Activated CD4-positive, CD25-positive, alpha-beta regulatory T cell (primary cell): ENCODE measurements around the gene MATN4.
"Not testable (repeated sequence)": the region's sequence is repeated elsewhere in the genome, so short reads cannot be mapped to it uniquely, and the experiment has no call there.

Experiments used
- DNase-seq, 4 experiments: peaks; one replicate each; lab custom pipeline; 2025; lab: John Stamatoyannopoulos, UW

Gene MATN4

GRCh38 chr20:45308117-45308778 is at the start of gene MATN4:
TSS of gene MATN4 (minus strand) at chr20:45308299. CDS start at chr20:45305582, 2,717 bp downstream.
- no peak for DNase-seq

- DNase-seq = no peak
Measured at GRCh38 chr20:45355209-45356084, 47.3 kb upstream of the MATN4 start.

GRCh38 chr20:45354423-45355208 is 46.5 kb upstream of the MATN4 start:
- DNase-seq = no peak

- no peak for DNase-seq
Measured at GRCh38 chr20:45353746-45354145, 45.6 kb upstream of the MATN4 start.

- DNase-seq = no peak
Measured at GRCh38 chr20:45352729-45353128, 44.6 kb upstream of the MATN4 start.

GRCh38 chr20:45350795-45351194 is 42.7 kb upstream of the MATN4 start:
- not testable (repeated sequence) for DNase-seq

GRCh38 chr20:45350217-45350616 is 42.1 kb upstream of the MATN4 start:
- no peak for DNase-seq

GRCh38 chr20:45347936-45348778 is 40.1 kb upstream of the MATN4 start, which contains the start of gene SDC4:
TSS of gene SDC4 (minus strand) at chr20:45348424. CDS start at chr20:45348384, 40 bp downstream.
- DNase-seq = peak; percentile 12 to 45 (median 28)

GRCh38 chr20:45347297-45347935 is 39.3 kb upstream of the MATN4 start:
- no peak for DNase-seq

GRCh38 chr20:45346851-45347250 is 38.8 kb upstream of the MATN4 start:
- no peak for DNase-seq

GRCh38 chr20:45346291-45346718 is 38.2 kb upstream of the MATN4 start:
- no peak for DNase-seq

GRCh38 chr20:45345104-45345936 is 37.2 kb upstream of the MATN4 start:
- DNase-seq = no peak

- no peak for DNase-seq
Measured at GRCh38 chr20:45344168-45344860, 36.2 kb upstream of the MATN4 start.

GRCh38 chr20:45343532-45344167 is 35.6 kb upstream of the MATN4 start:
- DNase-seq = no peak

GRCh38 chr20:45342855-45343531 is 34.9 kb upstream of the MATN4 start:
- DNase-seq = no peak

- DNase-seq = no peak
Measured at GRCh38 chr20:45341939-45342854, 34.1 kb upstream of the MATN4 start.

- no peak for DNase-seq
Measured at GRCh38 chr20:45341579-45341938, 33.5 kb upstream of the MATN4 start.
